H1 (cell line): ENCODE results near the gene CEP97. TPM values are rescaled to one million over a fixed set of nuclear protein-coding genes. Genes with fewer than 3 reads are reported as not detected.

Experiments
- CTCF ChIA-PET: fragments of 300-600 bp; sonication (Branson Sonifier 250); formaldehyde crosslinking; loops from one replicate; lab custom pipeline; 2021; ENCODE audit not compliant: partially characterized antibody; lab: Charles Lee
- POLR2A ChIA-PET: fragments of 300-600 bp; sonication (Branson Sonifier 250); formaldehyde crosslinking; loops from one replicate; lab custom pipeline; 2021; ENCODE audit warnings: inconsistent platforms; ENCODE audit not compliant: partially characterized antibody; lab: Charles Lee
- DNase-seq, 2 experiments: peaks; one replicate each; pipeline versions ENCODE4 v3.0.0 to v3.0.0-alpha.2; 2010 to 2022; ENCODE audit warnings: low spot score in 2 of 2, low read depth in 1 of 2, mixed read lengths in 1 of 2
- FAIRE-seq: peaks from 2 replicates; lab custom pipeline; 2011; peaks lifted over from hg19 to GRCh38; lab: Jason Lieb, UNC
- H2AFZ ChIP-seq: 2 replicates; pipeline ENCODE4 v1.8.1; 2012; ENCODE audit warnings: low read length, inconsistent platforms
- H2AK5ac ChIP-seq: 2 replicates; pipeline ENCODE4 v1.6.1; 2013; ENCODE audit warnings: low read depth, low read length
- H2BK120ac ChIP-seq: replicated peaks from 2 replicates; pipeline ENCODE3; 2013; ENCODE audit warnings: low read depth, low read length, inconsistent platforms
- H2BK12ac ChIP-seq: 2 replicates; pipeline ENCODE4 v1.6.1; 2013; ENCODE audit warnings: low read depth, low read length
- H2BK15ac ChIP-seq: 2 replicates; pipeline ENCODE4 v1.6.1; 2013; ENCODE audit warnings: low read length
- H2BK20ac ChIP-seq: 2 replicates; pipeline ENCODE4 v1.6.1; 2013; ENCODE audit warnings: low read length
- H2BK5ac ChIP-seq: 2 replicates; pipeline ENCODE4 v1.6.1; 2013; ENCODE audit warnings: low read depth, low read length
- H3K14ac ChIP-seq: 2 replicates; pipeline ENCODE4 v1.6.1; 2013; ENCODE audit warnings: inconsistent platforms; ENCODE audit not compliant: insufficient read length
- H3K18ac ChIP-seq: 2 replicates; pipeline ENCODE4 v1.6.1; 2013; ENCODE audit warnings: low read length; ENCODE audit errors: extremely low read depth
- H3K23ac ChIP-seq: 2 replicates; pipeline ENCODE4 v1.6.1; 2013; ENCODE audit warnings: inconsistent platforms; ENCODE audit not compliant: insufficient read length
- H3K23me2 ChIP-seq: 2 replicates; pipeline ENCODE4 v1.6.1; 2013; ENCODE audit warnings: low read depth, low read length
- H3K27ac ChIP-seq: 2 replicates; pipeline ENCODE4 v1.6.1; 2011; ENCODE audit warnings: low read depth, low read length, inconsistent platforms
- H3K27me3 ChIP-seq, 4 experiments: replicated peaks in 1 of 4; 1 replicate in 1 of 4; 2 replicates in 3 of 4; pipeline versions ENCODE4 v1.6.1 to v1.8.1; 2011 to 2013; ENCODE audit warnings: low read length in 3 of 4, mild to moderate bottlenecking in 3 of 4, inconsistent platforms in 2 of 4, mixed read lengths in 2 of 4, moderate library complexity in 1 of 4; ENCODE audit not compliant: control insufficient read depth in 3 of 4, insufficient read depth in 3 of 4; ENCODE audit errors: extremely low read depth in 1 of 4
- H3K36me3 ChIP-seq, 4 experiments: 2 replicates each; pipeline versions ENCODE4 v1.6.1 to v1.8.1; 2011 to 2013; ENCODE audit warnings: mild to moderate bottlenecking in 4 of 4, low read length in 3 of 4, moderate library complexity in 2 of 4, control low read depth in 1 of 4, inconsistent platforms in 1 of 4; ENCODE audit not compliant: insufficient read depth in 4 of 4, control insufficient read depth in 2 of 4
- H3K4ac ChIP-seq: replicated peaks from 2 replicates; pipeline ENCODE3; 2013; ENCODE audit warnings: low read length, low read depth, mixed read lengths, inconsistent platforms; ENCODE audit not compliant: insufficient read length
- H3K4me1 ChIP-seq, 4 experiments: replicated peaks in 1 of 4; 1 replicate in 1 of 4; 2 replicates in 3 of 4; pipeline versions ENCODE4 v1.6.1 to v1.8.1; 2011 to 2013; ENCODE audit warnings: low read length in 3 of 4, inconsistent platforms in 2 of 4, mixed read lengths in 1 of 4; ENCODE audit not compliant: insufficient read depth in 4 of 4, control insufficient read depth in 3 of 4
- H3K4me2 ChIP-seq, 2 experiments: 2 replicates each; pipeline versions ENCODE4 v1.6.1 to v1.8.1; 2011 to 2013; ENCODE audit warnings: low read depth in 2 of 2, low read length in 2 of 2, control low read depth in 1 of 2, inconsistent platforms in 1 of 2, mild to moderate bottlenecking in 1 of 2; ENCODE audit not compliant: insufficient read depth in 1 of 2
- H3K4me3 ChIP-seq, 4 experiments: fragments of 200-600, 300-600 bp in 1 of 4; sonication (generic), shearing (Covaris generic), sonication (Bioruptor Twin) in 1 of 4; 2 replicates each; pipeline versions ENCODE4 v1.5.1 to v1.8.1; 2011 to 2016; ENCODE audit warnings: low read length in 4 of 4, low read depth in 3 of 4, control low read depth in 2 of 4, inconsistent platforms in 2 of 4, mild to moderate bottlenecking in 2 of 4, mixed read lengths in 1 of 4, moderate library complexity in 1 of 4; ENCODE audit not compliant: insufficient read depth in 2 of 4; ENCODE audit errors: extremely low read depth in 1 of 4
- H3K56ac ChIP-seq: replicated peaks from 2 replicates; pipeline ENCODE3; 2013; ENCODE audit warnings: low read depth, mild to moderate bottlenecking, mixed read lengths, low read length, inconsistent platforms; ENCODE audit not compliant: insufficient read length
- H3K79me1 ChIP-seq: 2 replicates; pipeline ENCODE4 v1.6.1; 2013; ENCODE audit warnings: low read depth, low read length, control low read depth
- H3K79me2 ChIP-seq, 2 experiments: 2 replicates each; pipeline versions ENCODE4 v1.6.1 to v1.8.1; 2012 to 2013; ENCODE audit warnings: low read length in 2 of 2, mild to moderate bottlenecking in 2 of 2, inconsistent platforms in 1 of 2; ENCODE audit not compliant: insufficient read depth in 2 of 2, control insufficient read depth in 1 of 2
- H3K9ac ChIP-seq, 4 experiments: replicated peaks in 1 of 4; 1 replicate in 1 of 4; 2 replicates in 3 of 4; pipeline versions ENCODE4 v1.6.1 to v1.8.1; 2011 to 2013; ENCODE audit warnings: low read depth in 3 of 4, low read length in 3 of 4, control low read depth in 2 of 4, mild to moderate bottlenecking in 2 of 4, moderate library complexity in 2 of 4, inconsistent platforms in 1 of 4; ENCODE audit errors: extremely low read depth in 1 of 4
- H3K9me3 ChIP-seq, 2 experiments: 2 replicates each; pipeline versions ENCODE4 v1.6.1 to v1.8.1; 2012 to 2013; ENCODE audit warnings: mild to moderate bottlenecking in 2 of 2, moderate library complexity in 2 of 2, control low read depth in 1 of 2, inconsistent platforms in 1 of 2, low read depth in 1 of 2, low read length in 1 of 2, mixed read lengths in 1 of 2; ENCODE audit not compliant: insufficient read depth in 2 of 2
- H4K20me1 ChIP-seq, 2 experiments: replicated peaks in 1 of 2; 2 replicates each; pipeline versions ENCODE3 to v1.8.1; 2011 to 2013; ENCODE audit warnings: inconsistent platforms in 2 of 2, low read length in 2 of 2, mild to moderate bottlenecking in 1 of 2; ENCODE audit not compliant: insufficient read depth in 2 of 2, control insufficient read depth in 1 of 2
- H4K5ac ChIP-seq: 2 replicates; pipeline ENCODE4 v1.6.1; 2013; ENCODE audit warnings: low read length, low read depth, mixed read lengths, inconsistent platforms; ENCODE audit not compliant: insufficient read length
- H4K8ac ChIP-seq: 2 replicates; pipeline ENCODE4 v1.8.0; 2013; ENCODE audit warnings: mild to moderate bottlenecking, moderate library complexity, low read length, inconsistent platforms; ENCODE audit not compliant: insufficient read depth; ENCODE audit errors: extremely low read depth
- H4K91ac ChIP-seq: replicated peaks from 2 replicates; pipeline ENCODE3; 2013; ENCODE audit warnings: low read length, mixed read lengths, inconsistent platforms; ENCODE audit not compliant: insufficient read length
- EZH2 ChIP-seq: fragments of 200-600 bp; sonication (generic); IDR thresholded peaks from 2 replicates; pipeline ENCODE4 v1.7.1; 2012; ENCODE audit warnings: low read depth, mild to moderate bottlenecking, moderate library complexity, low read length, inconsistent platforms; ENCODE audit not compliant: severe bottlenecking
- JUN ChIP-seq: IDR thresholded peaks from 2 replicates; pipeline ENCODE4 v1.6.1; 2011; ENCODE audit warnings: low read depth, mild to moderate bottlenecking, improper control_type of control experiment, low read length
- POLR2AphosphoS5 ChIP-seq: IDR thresholded peaks from 2 replicates; pipeline ENCODE4 v1.6.1; 2011; ENCODE audit warnings: low read depth, low read length
- POU5F1 ChIP-seq: IDR thresholded peaks from 2 replicates; pipeline ENCODE4 v1.6.1; 2011; ENCODE audit warnings: low read depth, mild to moderate bottlenecking, low read length, moderate library complexity
- RFX5 ChIP-seq: IDR thresholded peaks from 2 replicates; pipeline ENCODE4 v1.6.1; 2011; ENCODE audit warnings: low read depth, low read length, improper control_type of control experiment, borderline replicate concordance
- SP1 ChIP-seq: IDR thresholded peaks from 2 replicates; pipeline ENCODE4 v1.6.1; 2011; ENCODE audit warnings: low read depth, low read length
- SP2 ChIP-seq: IDR thresholded peaks from 2 replicates; pipeline ENCODE4 v1.6.1; 2012; ENCODE audit warnings: mild to moderate bottlenecking, low read length, inconsistent platforms
- SRF ChIP-seq: IDR thresholded peaks from 2 replicates; pipeline ENCODE4 v1.6.1; 2011; ENCODE audit warnings: mild to moderate bottlenecking, low read depth, low read length, moderate library complexity
- TAF1 ChIP-seq: IDR thresholded peaks from 2 replicates; pipeline ENCODE4 v1.6.1; 2011; ENCODE audit warnings: mild to moderate bottlenecking, low read depth, low read length
- TAF7 ChIP-seq: optimal IDR thresholded peaks from 2 replicates; pipeline ENCODE3; 2011; ENCODE audit warnings: low read depth, mild to moderate bottlenecking, inconsistent platforms, low read length, moderate library complexity, borderline replicate concordance
- WGBS, 2 experiments: shearing (Covaris generic) in 1 of 2; methylation state at CpG; one replicate each; pipeline versions ENCODE4 v1.1.6 to v1.1.7; 2013 to 2015; ENCODE audit warnings: low lambda C conversion rate in 2 of 2, mixed read lengths in 2 of 2, inconsistent platforms in 1 of 2, low coverage in 1 of 2, missing lambda C conversion rate in 1 of 2; ENCODE audit not compliant: insufficient replicate concordance in 2 of 2, insufficient coverage in 1 of 2, insufficient read length in 1 of 2; ENCODE audit errors: extremely low coverage in 1 of 2, missing lambda C conversion rate in 1 of 2; 5-methylcytosine and 5-hydroxymethylcytosine counted together
- polyA plus RNA-seq, 7 experiments: library from polyadenylated mRNA; depleted of rRNA in 3 of 7; stranded (reverse) in 5 of 7; unstranded in 2 of 7; fragments of >200 nt in 5 of 7; fragments of 200-250 nt in 2 of 7; gene quantifications; 1 replicate in 5 of 7; 2 replicates in 1 of 7; 4 replicates in 1 of 7; pipeline versions ENCODE4 v1.2.1 to v1.2.3, GENCODE V29; 2011 to 2013; ENCODE audit warnings: missing spikeins in 2 of 7, mixed read lengths in 2 of 7
- total RNA-seq: library from RNA; stranded (reverse); fragmentation: NEBNext Ultra II Directional; extraction: Animal tissue kit (Norgen Biotek cat#: 25700); gene quantifications from 2 replicates; pipeline ENCODE4 v1.2.1, GENCODE V29; 2021

The CEP97 gene
- total and polyA plus RNA-seq, 2 of the 8 experiments (the other 6 are each of a cell fraction or from before 2014, with no cell fraction given), result 1.6 to 13.2 TPM

DNA sequence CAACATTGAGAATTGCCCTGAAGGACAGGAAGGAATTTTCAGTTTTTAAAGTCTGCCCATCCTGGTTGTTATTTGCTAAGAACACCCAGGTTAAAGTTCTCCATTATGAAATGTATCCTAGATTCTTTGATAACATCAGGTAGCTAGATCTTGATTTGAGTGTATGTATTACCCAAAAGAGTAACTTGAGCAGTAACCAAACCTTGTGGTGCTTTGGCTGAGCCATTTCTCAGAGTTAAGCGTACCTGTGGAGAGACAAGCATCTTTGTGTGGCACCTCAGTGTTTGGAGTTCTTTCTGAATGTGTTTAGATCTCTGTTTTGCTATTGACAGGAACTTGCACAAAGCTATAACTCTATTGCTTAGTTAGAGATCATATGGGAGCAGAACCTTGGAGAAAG, 20.4 kb downstream of the CEP97 start:
- Histone ChIP-seq H3K18ac (no peak overlapping the region), H2BK5ac (no peak overlapping the region), H2BK15ac (no peak overlapping the region), H4K20me1 (no peaks in the 10 kb centered on the region), H3K4me1 (no peaks in the 10 kb centered on the region), H2BK120ac (no peak overlapping the region), H2AFZ (no peak overlapping the region), H4K91ac (no peak overlapping the region), H3K27me3 (no peaks in the 10 kb centered on the region), H3K79me2 (no peaks in the 10 kb centered on the region), H3K27ac (no peak overlapping the region), H3K23ac (no peak overlapping the region), H3K4ac (no peak overlapping the region), H3K14ac (no peak overlapping the region), H2AK5ac (no peak overlapping the region), H3K79me1 (no peaks in the 10 kb centered on the region), H3K4me3 (no peak overlapping the region), H2BK12ac (no peak overlapping the region), H2BK20ac (no peak overlapping the region), H3K9ac (no peak overlapping the region), H3K23me2 (no peaks in the 10 kb centered on the region), H3K56ac (no peak overlapping the region), H3K4me2 (no peak overlapping the region), H3K9me3 (no peaks in the 10 kb centered on the region), H4K8ac (no peak overlapping the region), H3K36me3 (peaks cover 0 to 4% (median 1%) of the 10 kb centered on the region in 4 experiments; a peak in 2 of 8 replicates), H4K5ac (no peak overlapping the region)
- ChIA-PET POLR2A (no interaction called here), CTCF (no interaction called here)
- WGBS, 2 experiments, result 33% methylated on average over 1 of the region's 1 CpG; no CpG with 5 or more reads in 1 of the 2 experiments
- FAIRE-seq (no peak), DNase-seq (no peak)
- TF ChIP-seq POU5F1, result no peak
- no peak for TF ChIP-seq SP2
- no peak for TF ChIP-seq POLR2AphosphoS5
- no peak for TF ChIP-seq EZH2
- no peak for TF ChIP-seq SRF
- no peak for TF ChIP-seq RFX5
- no peak for TF ChIP-seq TAF7
- no peak for TF ChIP-seq SP1
- TF ChIP-seq TAF1, result no peak
- no peak for TF ChIP-seq JUN
